CD4-positive, alpha-beta T cell (primary cell): Measurements from ENCODE around the gene FAM167B. TPM values are rescaled to one million over a fixed set of nuclear protein-coding genes. Genes with fewer than 3 reads are reported as not detected.

Experiments
- ATAC-seq: fragments of 200-7000 bp; cut with Tn5 transposase; one replicate; pipeline ENCODE4 v1.10.0; 2022; ENCODE audit warnings: mild to moderate bottlenecking; ENCODE audit not compliant: poor library complexity
- CTCF ChIA-PET: fragments of 350-600 bp; sonication (Branson Sonifier 250); formaldehyde crosslinking; loops from one replicate; lab custom pipeline; 2021; ENCODE audit warnings: antibody characterized with exemption, inconsistent platforms; lab: Charles Lee
- POLR2A ChIA-PET: fragments of 350-600 bp; sonication (Branson Sonifier 250); formaldehyde crosslinking; loops from one replicate; lab custom pipeline; 2021; ENCODE audit warnings: antibody characterized with exemption, inconsistent platforms; lab: Charles Lee
- DNase-seq, 14 experiments: peaks; one replicate each; pipeline ENCODE4 v3.0.0-alpha.2; 2013 to 2020; ENCODE audit warnings: mixed read lengths in 2 of 14
- H3K27ac ChIP-seq, 2 donors: one replicate each; pipeline versions ENCODE4 v1.5.1 to v1.7.0; 2013; ENCODE audit warnings: low read length in 2 of 2, low read depth in 1 of 2, mild to moderate bottlenecking in 1 of 2
- H3K27me3 ChIP-seq, 2 experiments: 1 replicate in 1 of 2; 2 replicates in 1 of 2; pipeline versions ENCODE4 v1.6.1 to v1.7.0; 2013; ENCODE audit warnings: low read length in 2 of 2, control low read depth in 1 of 2, mild to moderate bottlenecking in 1 of 2, moderate library complexity in 1 of 2; ENCODE audit not compliant: insufficient read depth in 2 of 2, control insufficient read depth in 1 of 2
- H3K36me3 ChIP-seq: one replicate; pipeline ENCODE4 v1.6.1; 2013; ENCODE audit warnings: low read length, control low read depth; ENCODE audit not compliant: insufficient read depth
- H3K4me1 ChIP-seq: one replicate; pipeline ENCODE4 v1.6.1; 2013; ENCODE audit warnings: low read length, control low read depth; ENCODE audit not compliant: insufficient read depth
- H3K4me3 ChIP-seq: one replicate; pipeline ENCODE4 v1.5.1; 2013; ENCODE audit warnings: mild to moderate bottlenecking, low read length, moderate library complexity
- H3K9me3 ChIP-seq, 2 experiments: 1 replicate in 1 of 2; 2 replicates in 1 of 2; pipeline versions ENCODE4 v1.6.1 to v1.7.0; 2013; ENCODE audit warnings: low read length in 2 of 2, mild to moderate bottlenecking in 2 of 2, control low read depth in 1 of 2, moderate library complexity in 1 of 2; ENCODE audit not compliant: control insufficient read depth in 1 of 2, insufficient read depth in 1 of 2
- H3K27ac Mint-ChIP-seq: one replicate; pipeline ENCODE4 v1.8.0; 2020; ENCODE audit warnings: mixed read lengths
- H3K27me3 Mint-ChIP-seq: one replicate; pipeline ENCODE4 v1.8.0; 2021; ENCODE audit warnings: mixed read lengths
- H3K36me3 Mint-ChIP-seq: one replicate; pipeline ENCODE4 v1.8.0; 2021; ENCODE audit warnings: low read depth, mixed read lengths
- H3K4me1 Mint-ChIP-seq: one replicate; pipeline ENCODE4 v1.8.0; 2021; ENCODE audit warnings: low read depth, mixed read lengths
- H3K4me3 Mint-ChIP-seq: one replicate; pipeline ENCODE4 v1.8.0; 2020; ENCODE audit warnings: mild to moderate bottlenecking, mixed read lengths
- H3K9me3 Mint-ChIP-seq: one replicate; pipeline ENCODE4 v1.8.0; 2020; ENCODE audit warnings: mixed read lengths
- CTCF ChIP-seq: fragments of 200-600 bp; IDR thresholded peaks from one replicate; pipeline ENCODE4 v1.8.0; 2022; ENCODE audit warnings: antibody characterized with exemption, mild to moderate bottlenecking
- intact Hi-C, 2 experiments: fragments of 100-400 bp; cut with DNase I in 1 of 2; cut with micrococcal nuclease in 1 of 2; formaldehyde crosslinking; loops; one replicate each; pipeline versions ENCODE4 v1.15.1 to v1.9.0; 2023 to 2025; cut with DNase I, micrococcal nuclease
- total RNA-seq, 174 experiments: library from RNA in 2 of 174; stranded (reverse) in 2 of 174; gene quantifications; one replicate each; pipeline ENCODE4 v1.2.3 and lab custom pipeline; 2021 to 2026

Gene FAM167B
- total RNA-seq, 2 experiments from 2014 or later: 0.38 to 0.45 TPM

- ChIA-PET CTCF (interaction anchor here (7.5 kb wide), 1 partner anchor 15 kb away, joined by 40 read pairs; no protein-coding TSS in a partner anchor), POLR2A (interaction anchor here (0.9 to 20.9 kb wide), 4 partner anchors 10 to 33 kb away, joined by 3 to 543 read pairs (median 4); partner anchors contain the start of genes FAM167B and LCK)
- ATAC-seq (peak; percentile 71), DNase-seq (peak in 4 of 14 experiments; percentile 41 to 52 (median 48))
- peaks cover 96% of the 10 kb centered on the region for H3K4me1 ChIP-seq
- intact Hi-C loops: loop anchor here (1.0 to 5.0 kb wide), 2 partner anchors 13 to 69 kb away; no protein-coding TSS in a partner anchor
- peak overlapping the region; percentile 88 for H3K27ac Mint-ChIP-seq
- H3K4me3 Mint-ChIP-seq: peak overlapping the region; percentile 68
- peak overlapping the region; percentile 32 to 69 for H3K27ac ChIP-seq
- H3K4me1 Mint-ChIP-seq: peaks cover 51% of the 10 kb centered on the region
- peaks cover 50% of the 10 kb centered on the region for H3K36me3 ChIP-seq
- TF ChIP-seq CTCF: no peak
- no peaks in the 10 kb centered on the region for H3K27me3 ChIP-seq
- no peaks in the 10 kb centered on the region for H3K9me3 Mint-ChIP-seq
- peaks cover 42% of the 10 kb centered on the region for H3K36me3 Mint-ChIP-seq
- H3K4me3 ChIP-seq: peak overlapping the region; percentile 24
- no peaks in the 10 kb centered on the region for H3K9me3 ChIP-seq
- no peaks in the 10 kb centered on the region for H3K27me3 Mint-ChIP-seq
These were observed 16.7 kb downstream of the FAM167B start for GRCh38 chr1:32263744-32264143.

- H3K27ac ChIP-seq: peak overlapping the region; percentile 32 to 69
- DNase-seq (no peak), ATAC-seq (no peak)
- no peaks in the 10 kb centered on the region for H3K27me3 ChIP-seq
- ChIA-PET CTCF (interaction anchor here (0.6 to 2.0 kb wide), 4 partner anchors 18 to 230 kb away, joined by 3 to 11 read pairs (median 4); no protein-coding TSS in a partner anchor), POLR2A (interaction anchor here (1.1 to 20.9 kb wide), 6 partner anchors 13 to 128 kb away, joined by 3 to 543 read pairs (median 5); partner anchors contain the start of genes BSDC1, CCDC28B, FAM167B and HDAC1)
- Mint-ChIP-seq H3K4me1 (peaks cover 50% of the 10 kb centered on the region), H3K27me3 (no peaks in the 10 kb centered on the region), H3K36me3 (peaks cover 35% of the 10 kb centered on the region), H3K4me3 (peak overlapping the region; percentile 43), H3K9me3 (no peaks in the 10 kb centered on the region), H3K27ac (peak overlapping the region; percentile 88)
- no peak for TF ChIP-seq CTCF
- intact Hi-C loops: no loop called here
- peaks cover 48% of the 10 kb centered on the region for H3K36me3 ChIP-seq
- no peaks in the 10 kb centered on the region for H3K9me3 ChIP-seq
- peaks cover 91% of the 10 kb centered on the region for H3K4me1 ChIP-seq
- H3K4me3 ChIP-seq: no peak overlapping the region
These were observed 18.8 kb downstream of the FAM167B start for GRCh38 chr1:32265846-32266245.

GRCh38 chr1:32266921-32267591 lies 20.0 kb downstream of the FAM167B start:
- no peaks in the 10 kb centered on the region for H3K27me3 ChIP-seq
- peak overlapping the region; percentile 92 for H3K27ac Mint-ChIP-seq
- H3K4me1 Mint-ChIP-seq: peaks cover 60% of the 10 kb centered on the region
- peaks cover 43% of the 10 kb centered on the region for H3K36me3 ChIP-seq
- peaks cover 91% of the 10 kb centered on the region for H3K4me1 ChIP-seq
- no peaks in the 10 kb centered on the region for H3K9me3 Mint-ChIP-seq
- no peaks in the 10 kb centered on the region for H3K9me3 ChIP-seq
- intact Hi-C loops: no loop called here
- ChIA-PET POLR2A (interaction anchor here (0.6 to 20.9 kb wide), 9 partner anchors 14 to 677 kb away, joined by 3 to 543 read pairs (median 7); partner anchors contain the start of genes BSDC1, FAM167B, HDAC1 and LCK), CTCF (no interaction called here)
- H3K27ac ChIP-seq: peak overlapping the region; percentile 52 to 57
- H3K27me3 Mint-ChIP-seq: no peaks in the 10 kb centered on the region
- H3K4me3 ChIP-seq: no peak overlapping the region
- H3K4me3 Mint-ChIP-seq: peak overlapping the region; percentile 81
- DNase-seq: peak in 4 of 14 experiments; percentile 21 to 67 (median 58)
- ATAC-seq: peak; percentile 54
- TF ChIP-seq CTCF: no peak
- peaks cover 46% of the 10 kb centered on the region for H3K36me3 Mint-ChIP-seq
